T-helper 2 cell treated with Interferon-gamma antibody and Interleukin-4, amounts not matched to agents 100 ng/mL and 5 ng/mL, for 36 hours (primary cell): Measurements from ENCODE around the gene FAM227B. TPM values are rescaled to one million over a fixed set of nuclear protein-coding genes. Genes with fewer than 3 reads are reported as not detected.

Source experiments
- intact Hi-C: fragments of 100-400 bp; cut with micrococcal nuclease; formaldehyde crosslinking; loops from one replicate; pipeline ENCODE4 v1.15.1; 2023
- total RNA-seq: library from RNA; stranded (reverse); gene quantifications from 2 replicates; pipeline ENCODE4 v1.2.3, GENCODE V29; 2022

The FAM227B gene
- total RNA-seq, 1 donor from 2014 or later = 3.3 TPM

- intact Hi-C loops = no loop called here
Observed at GRCh38 chr15:49303003-49303402, 317.6 kb downstream of the FAM227B start.

GRCh38 chr15:49301562-49301961 lies 319.1 kb downstream of the FAM227B start:
- intact Hi-C loops = no loop called here

GRCh38 chr15:49300856-49301255 lies 319.8 kb downstream of the FAM227B start:
- intact Hi-C loops = no loop called here

GRCh38 chr15:49297584-49297983 lies 323.0 kb downstream of the FAM227B start:
- intact Hi-C loops = no loop called here

- intact Hi-C loops = no loop called here
Observed at GRCh38 chr15:49296258-49296657, 324.4 kb downstream of the FAM227B start.

- intact Hi-C loops = no loop called here
Observed at GRCh38 chr15:49293941-49294340, 326.7 kb downstream of the FAM227B start.

- intact Hi-C loops = no loop called here
Observed at GRCh38 chr15:49290191-49290590, 330.4 kb downstream of the FAM227B start.

- intact Hi-C loops = no loop called here
Observed at GRCh38 chr15:49288391-49288790, 332.2 kb downstream of the FAM227B start.

GRCh38 chr15:49287481-49287880 lies 333.1 kb downstream of the FAM227B start:
- intact Hi-C loops = no loop called here

GRCh38 chr15:49286649-49287404 lies 333.8 kb downstream of the FAM227B start:
- intact Hi-C loops = no loop called here

- intact Hi-C loops = no loop called here
Observed at GRCh38 chr15:49282366-49282765, 338.3 kb downstream of the FAM227B start.

GRCh38 chr15:49279521-49280456 lies 340.8 kb downstream of the FAM227B start:
- intact Hi-C loops = no loop called here

- intact Hi-C loops = no loop called here
Observed at GRCh38 chr15:49278751-49279150, 341.9 kb downstream of the FAM227B start.

Other genes starting within 250 kb of the FAM227B start
- 0.05 TPM in 1 of 2 replicates, not detected in the other for gene FGF7, start 197.6 kb downstream of the FAM227B start, total RNA-seq
- gene DTWD1, start 230 bp upstream of the FAM227B start, total RNA-seq = 17.5 and 20.5 TPM in 2 replicates